GM10248 (cell line): ENCODE data around the gene CCL2.

ENCODE experiments used
- CTCF ChIA-PET: fragments of 300-600 bp; sonication (Branson Sonifier 250); formaldehyde crosslinking; extraction: SDS; loops from one replicate; lab custom pipeline; 2021; ENCODE audit warnings: antibody characterized with exemption; lab: Yijun Ruan, JAX
- POLR2A ChIA-PET: fragments of 350-650 bp; sonication (Branson Sonifier 250); formaldehyde crosslinking; extraction: SDS; loops from one replicate; lab custom pipeline; 2020; ENCODE audit warnings: antibody characterized with exemption; lab: Yijun Ruan, JAX
- DNase-seq: peaks from one replicate; pipeline ENCODE4 v3.0.0; 2012; ENCODE audit errors: extremely low spot score
- CTCF ChIP-seq: IDR thresholded peaks from 2 replicates; pipeline ENCODE4 v1.5.1; 2012; ENCODE audit warnings: mild to moderate bottlenecking, low read depth; ENCODE audit errors: extremely low read depth, missing control alignments, control extremely low read depth

The CCL2 gene

DNA sequence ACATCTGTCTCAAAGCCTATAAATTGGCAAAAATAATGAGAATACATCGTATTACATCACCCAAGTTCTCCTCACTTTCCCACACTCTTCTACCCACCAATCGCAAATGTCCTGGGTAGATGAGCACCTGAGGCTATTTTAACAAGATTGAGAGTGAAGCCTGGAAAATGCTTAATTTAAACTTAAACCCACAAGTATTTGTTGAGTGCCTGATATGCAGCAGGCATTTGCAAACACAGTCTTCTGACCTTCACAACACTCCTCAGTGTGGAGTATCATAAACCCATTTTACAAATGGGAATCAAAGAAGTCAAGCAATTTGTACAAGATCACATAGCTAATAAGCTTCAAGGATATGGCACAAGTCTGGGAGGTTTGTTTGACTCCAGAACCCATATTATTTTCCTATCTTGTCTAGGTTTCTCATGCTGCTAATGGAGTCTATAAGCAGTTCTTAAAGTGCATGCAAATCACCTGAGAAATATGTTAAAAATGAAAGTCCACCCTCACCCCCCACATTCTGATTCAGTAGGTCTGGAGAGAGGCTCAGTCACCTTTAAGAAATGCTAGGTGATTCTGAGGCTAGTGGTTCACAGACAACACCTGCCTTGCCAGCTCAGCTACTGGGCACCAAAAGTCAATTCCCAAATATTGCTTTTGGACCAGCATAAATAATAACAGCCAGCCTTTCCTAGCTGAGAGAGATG lies 34.9 kb upstream of the CCL2 start:
- ChIA-PET CTCF (interaction anchor here (0.8 to 1.6 kb wide), 2 partner anchors 15 to 16 kb away, joined by 3 to 4 read pairs; no protein-coding TSS in a partner anchor), POLR2A (interaction anchor here (0.6 kb wide), 1 partner anchor 1701 kb away, joined by 6 read pairs; no protein-coding TSS in a partner anchor)
- no peak for TF ChIP-seq CTCF
- DNase-seq = no peak

GRCh38 chr17:34220752-34221395 lies 34.2 kb upstream of the CCL2 start:
- TF ChIP-seq CTCF = no peak
- DNase-seq = no peak
- CTCF ChIA-PET = interaction anchor here (1.5 kb wide), 1 partner anchor 140 kb away, joined by 5 read pairs; no protein-coding TSS in a partner anchor
- POLR2A ChIA-PET = interaction anchor here (0.6 kb wide), 1 partner anchor 1701 kb away, joined by 6 read pairs; no protein-coding TSS in a partner anchor

DNA sequence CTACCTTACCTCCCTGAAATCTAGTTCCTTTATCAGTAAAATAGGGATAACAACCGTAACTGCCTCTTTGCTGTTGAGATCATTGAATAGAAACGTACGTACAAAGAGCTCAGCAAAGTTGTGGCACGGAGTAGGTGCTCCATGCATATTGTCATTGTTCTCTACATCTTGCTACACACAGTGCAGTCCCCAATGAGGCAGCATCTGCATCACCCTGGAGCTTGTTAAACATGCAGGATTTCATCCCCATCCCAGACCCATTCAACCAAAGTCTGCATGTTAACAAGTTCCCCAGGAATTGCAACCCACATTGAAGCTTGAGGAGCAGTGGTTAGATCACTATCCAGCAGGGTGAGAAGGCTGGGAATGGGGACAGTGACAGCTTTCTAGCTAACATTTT lies 33.7 kb upstream of the CCL2 start:
- CTCF ChIA-PET = interaction anchor here (1.5 kb wide), 1 partner anchor 140 kb away, joined by 5 read pairs; no protein-coding TSS in a partner anchor
- TF ChIP-seq CTCF = no peak

GRCh38 chr17:34222722-34223497 lies 32.2 kb upstream of the CCL2 start:
- TF ChIP-seq CTCF = no peak
- no peak for DNase-seq
- POLR2A ChIA-PET = no interaction called here
- CTCF ChIA-PET = interaction anchor here (1.0 kb wide), 1 partner anchor 22 kb away, joined by 3 read pairs; no protein-coding TSS in a partner anchor

More for the DNA sequence above, 33.7 kb upstream of the CCL2 start:
- POLR2A ChIA-PET = no interaction called here
- no peak for DNase-seq

- no peak for TF ChIP-seq CTCF
- ChIA-PET POLR2A (no interaction called here), CTCF (no interaction called here)
- DNase-seq = no peak
These were observed 30.0 kb upstream of the CCL2 start for GRCh38 chr17:34225046-34225445.

DNA sequence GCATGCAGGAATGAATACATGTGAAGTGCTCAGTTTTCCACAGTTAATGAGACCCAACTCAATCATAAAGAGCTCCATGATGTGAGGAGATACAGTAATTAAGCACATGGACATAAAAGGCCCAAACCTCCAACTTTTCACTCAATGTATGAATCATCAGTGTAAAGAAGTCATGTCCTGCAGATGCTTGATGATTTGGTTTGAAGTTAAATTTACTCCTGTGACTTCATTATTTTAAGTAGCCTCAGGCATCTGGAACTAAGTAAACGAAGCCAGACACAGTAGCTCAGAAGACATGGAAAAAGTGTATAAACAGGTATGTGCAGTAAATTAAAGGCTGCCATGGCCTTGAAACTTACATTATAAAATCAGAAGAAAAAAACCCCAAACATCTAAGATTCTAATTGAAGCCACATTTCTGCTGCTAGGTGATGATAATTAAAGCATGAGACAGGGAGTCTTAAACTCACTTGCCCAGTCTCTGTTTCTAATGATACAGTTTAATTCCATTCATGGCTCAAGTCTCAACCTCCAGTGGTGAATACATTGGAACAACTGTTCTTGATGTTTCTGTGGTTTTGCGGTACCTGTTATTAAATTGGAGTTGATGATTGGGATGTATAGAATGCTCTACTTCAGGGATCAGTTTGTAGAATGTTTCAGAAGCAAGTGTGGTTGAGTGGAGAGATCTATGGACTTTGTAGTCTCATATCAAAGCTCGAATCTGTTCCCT lies 28.9 kb upstream of the CCL2 start:
- CTCF ChIA-PET = no interaction called here
- no peak for TF ChIP-seq CTCF
- POLR2A ChIA-PET = no interaction called here
- DNase-seq = no peak
